Thyroid gland (tissue), 4 donors: Measurements from ENCODE around the gene POU2AF1. TPM values are rescaled to one million over a fixed set of nuclear protein-coding genes. Genes with fewer than 3 reads are reported as not detected.

Experiments
- DNase-seq, 2 donors: peaks; one replicate each; pipeline ENCODE4 v3.0.0-alpha.2; 2019
- H3K27ac ChIP-seq, 3 donors: fragments of 200-600 bp; sonication (generic); 1 replicate in 2 of 3; 2 replicates in 1 of 3; pipeline ENCODE4 v1.5.1; 2016 to 2019; ENCODE audit warnings: mild to moderate bottlenecking in 1 of 3, moderate library complexity in 1 of 3
- H3K27me3 ChIP-seq: fragments of 200-600 bp; sonication (generic); one replicate; pipeline ENCODE4 v1.5.1; 2019
- H3K36me3 ChIP-seq, 2 donors: fragments of 200-600 bp; sonication (generic); one replicate each; pipeline ENCODE4 v1.5.1; 2016 to 2019
- H3K4me1 ChIP-seq, 2 donors: fragments of 200-600 bp; sonication (generic); one replicate each; pipeline ENCODE4 v1.5.1; 2017 to 2019
- H3K4me3 ChIP-seq, 3 donors: fragments of 200-600 bp; sonication (generic); replicated peaks in 1 of 3; 1 replicate in 2 of 3; 2 replicates in 1 of 3; pipeline ENCODE4 v1.5.1; 2016; ENCODE audit warnings: mild to moderate bottlenecking in 1 of 3
- H3K9me3 ChIP-seq: fragments of 200-600 bp; sonication (generic); one replicate; pipeline ENCODE4 v1.5.1; 2017
- POLR2A ChIP-seq, 2 donors: fragments of 450-650 bp; IDR thresholded peaks; one replicate each; pipeline ENCODE4 v1.6.1; 2017; ENCODE audit warnings: antibody characterized with exemption in 2 of 2, mild to moderate bottlenecking in 2 of 2, moderate library complexity in 1 of 2
- WGBS, 2 donors: methylation state at CpG; one replicate each; pipeline ENCODE4 v1.1.5; 2017; 5-methylcytosine and 5-hydroxymethylcytosine counted together
- intact Hi-C: fragments of 100-400 bp; cut with DNase I; formaldehyde crosslinking; loops from one replicate; pipeline ENCODE4 v1.15.1; 2023
- total RNA-seq, 4 donors: library from RNA; depleted of rRNA; stranded (reverse); fragments of >200 nt; gene quantifications; one replicate each; pipeline ENCODE4 v1.2.3, GENCODE V29; 2016
- TF ChIP-seq, protein P1 (sequence below), 6 experiments: fragments of 200-600 bp in 3 of 6; fragments of 450-650 bp in 3 of 6; sonication (generic) in 3 of 6; IDR thresholded peaks; one replicate each; pipeline ENCODE4 v1.5.1; 2016 to 2019; ENCODE audit warnings: antibody characterized with exemption in 6 of 6, mild to moderate bottlenecking in 2 of 6, inconsistent platforms in 1 of 6, moderate library complexity in 1 of 6

Gene POU2AF1
- total RNA-seq, 4 donors from 2014 or later, result 0.54 TPM; not detected in 3

DNA sequence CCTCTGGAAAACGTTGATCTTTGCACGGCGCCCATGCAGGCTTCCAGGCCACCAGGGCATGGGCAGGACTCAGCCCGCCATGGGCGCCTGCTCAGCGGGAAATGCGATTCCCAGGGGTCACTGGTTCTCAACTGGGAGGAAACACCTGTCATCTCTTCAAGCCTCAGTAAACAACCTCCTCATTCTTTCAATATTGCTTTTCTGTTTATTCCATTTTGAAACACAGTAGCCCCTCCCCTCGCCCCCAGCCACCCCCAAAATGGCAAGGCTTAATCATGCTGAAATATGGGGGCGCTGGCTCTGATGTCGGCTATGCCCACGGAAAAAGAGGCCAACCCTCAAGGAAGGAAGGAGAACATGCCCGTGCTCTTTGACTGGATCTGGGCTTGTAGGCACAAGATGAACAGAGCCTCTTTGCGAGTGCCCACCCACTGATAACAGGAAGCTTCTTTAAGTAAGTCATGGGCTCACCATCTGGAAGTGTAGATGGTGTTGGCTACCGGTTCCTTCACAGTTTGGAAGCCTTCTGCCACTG lies 594 bp upstream of the POU2AF1 start:
- DNase-seq, result peak in 1 of 2 donors; percentile 56
- 75 to 93% methylated on average over 14 of the region's 14 CpGs for WGBS, 2 donors
- no peak overlapping the region for H3K4me3 ChIP-seq
- no peaks in the 10 kb centered on the region for H3K36me3 ChIP-seq
- peak overlapping the region; percentile 62 to 80 (median 79) for H3K27ac ChIP-seq
- no peaks in the 10 kb centered on the region for H3K27me3 ChIP-seq
- peaks cover 13 to 21% of the 10 kb centered on the region in 2 donors for H3K4me1 ChIP-seq
- H3K9me3 ChIP-seq, result no peaks in the 10 kb centered on the region
- intact Hi-C loops, result no loop called here
- TF ChIP-seq POLR2A (IDR thresholded peaks at IDR 0.05), result no peak
- TF ChIP-seq, protein P1, sequence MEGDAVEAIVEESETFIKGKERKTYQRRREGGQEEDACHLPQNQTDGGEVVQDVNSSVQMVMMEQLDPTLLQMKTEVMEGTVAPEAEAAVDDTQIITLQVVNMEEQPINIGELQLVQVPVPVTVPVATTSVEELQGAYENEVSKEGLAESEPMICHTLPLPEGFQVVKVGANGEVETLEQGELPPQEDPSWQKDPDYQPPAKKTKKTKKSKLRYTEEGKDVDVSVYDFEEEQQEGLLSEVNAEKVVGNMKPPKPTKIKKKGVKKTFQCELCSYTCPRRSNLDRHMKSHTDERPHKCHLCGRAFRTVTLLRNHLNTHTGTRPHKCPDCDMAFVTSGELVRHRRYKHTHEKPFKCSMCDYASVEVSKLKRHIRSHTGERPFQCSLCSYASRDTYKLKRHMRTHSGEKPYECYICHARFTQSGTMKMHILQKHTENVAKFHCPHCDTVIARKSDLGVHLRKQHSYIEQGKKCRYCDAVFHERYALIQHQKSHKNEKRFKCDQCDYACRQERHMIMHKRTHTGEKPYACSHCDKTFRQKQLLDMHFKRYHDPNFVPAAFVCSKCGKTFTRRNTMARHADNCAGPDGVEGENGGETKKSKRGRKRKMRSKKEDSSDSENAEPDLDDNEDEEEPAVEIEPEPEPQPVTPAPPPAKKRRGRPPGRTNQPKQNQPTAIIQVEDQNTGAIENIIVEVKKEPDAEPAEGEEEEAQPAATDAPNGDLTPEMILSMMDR (IDR thresholded peaks at IDR 0.05), result no peak

DNA sequence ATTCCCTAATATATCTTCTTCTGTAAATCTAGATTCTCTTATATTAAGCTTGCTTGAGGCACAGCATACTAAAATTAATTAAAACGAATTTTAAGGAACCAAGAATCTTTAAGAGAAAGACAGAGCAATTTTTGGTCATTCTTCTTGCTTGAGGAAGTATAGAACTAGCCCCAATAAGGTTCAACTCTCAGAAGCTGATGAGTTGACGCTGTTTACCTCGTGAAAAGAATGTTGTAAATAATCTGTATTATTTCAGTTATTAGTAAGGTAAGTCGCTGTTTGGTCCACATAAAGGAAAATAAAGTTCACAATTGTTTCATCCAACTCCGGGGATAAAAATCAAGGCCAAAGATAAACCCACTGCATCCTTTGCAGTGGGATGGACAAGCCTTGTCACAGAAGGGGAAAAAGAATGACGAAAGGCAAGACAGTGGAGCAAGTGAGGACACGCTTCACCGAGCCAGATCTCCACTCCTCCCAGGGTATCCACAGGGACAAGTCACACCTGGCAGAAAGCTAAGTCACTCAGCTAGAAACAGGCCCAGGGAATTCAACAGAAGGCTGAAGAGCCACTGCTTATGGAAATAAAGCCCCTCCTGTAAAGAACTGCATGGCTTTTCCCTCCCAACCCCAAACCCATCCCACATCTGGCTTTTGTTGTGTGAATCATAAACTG lies 752 bp downstream of the POU2AF1 start:
- Histone ChIP-seq H3K4me3 (no peak overlapping the region), H3K27ac (peak overlapping the region; percentile 62 to 80 (median 79))
- intact Hi-C loops, result no loop called here

DNA sequence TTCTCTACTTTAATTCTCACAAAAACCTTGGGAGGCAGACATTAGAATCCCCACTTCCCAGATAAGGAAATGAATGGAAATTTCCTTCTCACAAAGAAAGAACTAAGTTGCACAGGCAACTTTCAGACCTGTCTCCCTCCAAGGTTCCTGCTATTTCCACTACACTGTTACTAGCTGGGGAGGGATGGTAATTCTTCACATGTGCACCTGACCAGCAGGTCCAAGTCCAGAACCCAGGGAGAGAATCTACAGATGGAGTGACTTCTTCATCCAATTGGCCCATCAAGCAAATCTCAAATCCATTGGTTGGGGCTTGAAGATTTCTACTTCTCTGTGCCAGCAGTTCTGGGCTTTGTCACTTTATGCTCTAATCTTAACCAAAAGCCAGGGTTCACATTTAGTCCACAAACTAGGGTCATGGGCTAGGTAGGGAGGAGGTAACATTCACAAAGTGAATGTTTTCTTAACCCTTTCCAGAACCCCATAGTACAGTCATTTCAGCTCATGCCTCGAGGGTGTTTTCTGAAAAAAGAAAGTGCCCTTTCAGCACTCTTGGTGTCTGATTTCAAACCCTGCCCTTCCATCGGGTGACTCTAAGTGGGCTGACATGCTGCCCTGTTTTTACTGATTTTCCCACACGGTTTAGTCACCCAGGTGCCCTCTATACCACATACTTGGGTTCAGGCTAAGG lies 2.7 kb downstream of the POU2AF1 start:
- no peak for DNase-seq
- Histone ChIP-seq H3K27me3 (no peaks in the 10 kb centered on the region), H3K4me3 (no peak overlapping the region), H3K9me3 (no peaks in the 10 kb centered on the region), H3K36me3 (no peaks in the 10 kb centered on the region), H3K4me1 (peaks cover 17 to 21% of the 10 kb centered on the region in 2 donors), H3K27ac (no peak overlapping the region)
- intact Hi-C loops, result no loop called here
- TF ChIP-seq, protein P1 (IDR thresholded peaks at IDR 0.05), result no peak
- TF ChIP-seq POLR2A (IDR thresholded peaks at IDR 0.05), result no peak
- WGBS, 2 donors, result 39 to 62% methylated on average over 3 of the region's 3 CpGs

More for the DNA sequence above, 752 bp downstream of the POU2AF1 start:
- no peak for TF ChIP-seq POLR2A (IDR thresholded peaks at IDR 0.05)
- TF ChIP-seq, protein P1 (IDR thresholded peaks at IDR 0.05), result no peak
- Histone ChIP-seq H3K9me3 (no peaks in the 10 kb centered on the region), H3K36me3 (no peaks in the 10 kb centered on the region), H3K27me3 (no peaks in the 10 kb centered on the region), H3K4me1 (peaks cover 16 to 21% of the 10 kb centered on the region in 2 donors)
- 57 to 58% methylated on average over 8 of the region's 8 CpGs for WGBS, 2 donors
- DNase-seq, result peak; percentile 57 to 69

DNA sequence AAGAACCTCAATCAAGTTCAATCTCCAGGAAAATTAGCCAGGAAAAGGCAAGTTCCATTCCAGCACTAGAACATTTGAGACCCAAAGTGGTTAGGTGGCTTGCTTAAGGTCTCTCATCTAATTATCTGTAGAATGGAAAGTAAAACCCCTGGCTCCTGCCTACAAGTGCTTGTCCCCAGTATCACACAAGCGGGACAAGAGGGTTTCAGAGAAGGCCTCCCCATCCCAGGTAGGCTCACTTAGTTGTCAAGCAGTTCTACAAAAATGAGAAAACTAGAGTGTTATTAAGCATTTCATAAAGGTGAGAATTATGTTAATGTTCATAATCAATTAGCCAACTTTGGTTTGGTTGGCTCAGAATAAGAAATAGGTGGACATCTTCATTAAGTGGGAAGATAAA lies 5.5 kb downstream of the POU2AF1 start:
- no peaks in the 10 kb centered on the region for H3K9me3 ChIP-seq
- intact Hi-C loops, result no loop called here
- no peak for TF ChIP-seq POLR2A (IDR thresholded peaks at IDR 0.05)
- TF ChIP-seq, protein P1 (IDR thresholded peaks at IDR 0.05), result no peak
- H3K4me1 ChIP-seq, result peaks cover 6 to 8% of the 10 kb centered on the region in 2 donors
- WGBS, 2 donors, result 100% methylated on average over 1 of the region's 1 CpG
- H3K36me3 ChIP-seq, result no peaks in the 10 kb centered on the region
- no peak overlapping the region for H3K27ac ChIP-seq
- no peaks in the 10 kb centered on the region for H3K27me3 ChIP-seq
- DNase-seq, result no peak
- H3K4me3 ChIP-seq, result no peak overlapping the region

DNA sequence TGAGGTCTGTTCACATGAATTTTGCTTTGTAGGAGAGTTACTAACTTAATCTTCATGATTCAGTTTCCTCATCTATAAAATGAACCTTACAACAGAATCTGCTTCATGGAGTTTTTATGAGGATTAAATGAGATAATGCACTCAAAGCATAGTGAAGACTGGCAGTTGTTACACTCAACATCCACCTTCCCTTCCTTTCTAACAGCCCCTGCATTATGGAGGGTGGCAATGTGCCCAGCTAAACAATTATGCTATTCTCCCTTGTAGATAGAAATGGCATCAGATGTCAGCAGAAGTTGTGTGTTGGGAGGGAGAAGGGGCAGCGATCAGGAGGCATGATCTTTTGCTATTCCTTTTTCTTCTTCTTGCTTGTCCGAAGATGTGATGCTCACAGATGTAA lies 6.5 kb downstream of the POU2AF1 start:
- TF ChIP-seq POLR2A (IDR thresholded peaks at IDR 0.05), result no peak
- TF ChIP-seq, protein P1 (IDR thresholded peaks at IDR 0.05), result no peak
- Histone ChIP-seq H3K27me3 (no peaks in the 10 kb centered on the region), H3K27ac (no peak overlapping the region), H3K4me1 (peaks cover 0 to 4% of the 10 kb centered on the region in 2 donors), H3K36me3 (no peaks in the 10 kb centered on the region), H3K9me3 (no peaks in the 10 kb centered on the region), H3K4me3 (no peak overlapping the region)
- intact Hi-C loops, result no loop called here
- DNase-seq, result no peak
- WGBS, 2 donors, result 94 to 97% methylated on average over 2 of the region's 2 CpGs
